Spleen (tissue), 11 donors: ENCODE data around the gene THRAP3. TPM values are rescaled to one million over a fixed set of nuclear protein-coding genes. Genes with fewer than 3 reads are reported as not detected.

Source experiments
- DNase-seq: peaks from one replicate; pipeline ENCODE4 v3.0.0-alpha.2; 2020
- H3K27ac ChIP-seq, 8 donors: fragments of 200-600 bp; sonication (generic) in 7 of 8; 1 replicate in 4 of 8; 2 replicates in 4 of 8; pipeline versions ENCODE4 v1.5.0 to v1.8.0; 2016 to 2021; ENCODE audit warnings: inconsistent platforms in 4 of 8, mild to moderate bottlenecking in 4 of 8, moderate library complexity in 1 of 8
- H3K27me3 ChIP-seq, 7 donors: fragments of 200-600 bp; sonication (generic) in 6 of 7; replicated peaks in 1 of 7; 1 replicate in 4 of 7; 2 replicates in 3 of 7; pipeline versions ENCODE4 v1.5.0 to v1.8.0; 2016 to 2021; ENCODE audit warnings: inconsistent platforms in 3 of 7, mild to moderate bottlenecking in 1 of 7
- H3K36me3 ChIP-seq, 6 donors: fragments of 200-600 bp; sonication (generic) in 5 of 6; 1 replicate in 4 of 6; 2 replicates in 2 of 6; pipeline versions ENCODE4 v1.5.0 to v1.8.0; 2016 to 2021; ENCODE audit warnings: inconsistent platforms in 2 of 6
- H3K4me1 ChIP-seq, 6 donors: fragments of 200-600 bp; sonication (generic) in 5 of 6; 1 replicate in 3 of 6; 2 replicates in 3 of 6; pipeline versions ENCODE4 v1.5.0 to v1.8.0; 2016 to 2021; ENCODE audit warnings: inconsistent platforms in 3 of 6
- H3K4me3 ChIP-seq, 8 donors: fragments of 200-600 bp; sonication (generic) in 7 of 8; 1 replicate in 4 of 8; 2 replicates in 4 of 8; pipeline versions ENCODE4 v1.5.0 to v1.8.0; 2016 to 2021; ENCODE audit warnings: inconsistent platforms in 4 of 8, mild to moderate bottlenecking in 4 of 8, moderate library complexity in 2 of 8
- H3K9me3 ChIP-seq, 8 donors: fragments of 200-600 bp; sonication (generic) in 7 of 8; 1 replicate in 4 of 8; 2 replicates in 4 of 8; pipeline versions ENCODE4 v1.5.0 to v1.8.0; 2016 to 2021; ENCODE audit warnings: inconsistent platforms in 4 of 8
- CTCF ChIP-seq, 11 experiments: fragments of 200-600 bp in 7 of 11; fragments of 450-650 bp in 4 of 11; sonication (generic) in 4 of 11; IDR thresholded peaks in 8 of 11; conservative IDR thresholded peaks in 3 of 11; 1 replicate in 7 of 11; 2 replicates in 4 of 11; pipeline versions ENCODE4 v1.4.0 to v1.8.0; 2016 to 2021; ENCODE audit warnings: antibody characterized with exemption in 11 of 11, inconsistent platforms in 4 of 11, mild to moderate bottlenecking in 1 of 11
- POLR2A ChIP-seq, 3 donors: fragments of 450-650 bp; IDR thresholded peaks; one replicate each; pipeline ENCODE4 v1.5.1; 2017; ENCODE audit warnings: antibody characterized with exemption in 3 of 3, mild to moderate bottlenecking in 1 of 3
- POLR2AphosphoS5 ChIP-seq, 3 donors: sonication (generic); formaldehyde crosslinking; IDR thresholded peaks; one replicate each; pipeline ENCODE4 v1.5.1; 2017; ENCODE audit warnings: antibody characterized with exemption in 3 of 3
- WGBS, 5 donors: extraction: QIAGEN DNeasy Blood & Tissue Kit in 3 of 5; methylation state at CpG; one replicate each; pipeline versions ENCODE4 v1.1.5 to v1.1.7; 2013 to 2018; 5-methylcytosine and 5-hydroxymethylcytosine counted together
- intact Hi-C: fragments of 100-400 bp; cut with DNase I; formaldehyde crosslinking; loops from one replicate; pipeline ENCODE4 v1.15.0; 2023; ENCODE audit warnings: low total_unique reads
- polyA plus RNA-seq, 3 donors: library from polyadenylated mRNA; stranded (reverse); fragments of 200-250 nt; gene quantifications; one replicate each; pipeline ENCODE4 v1.2.1, GENCODE V29; 2013
- total RNA-seq, 7 donors: library from RNA; depleted of rRNA in 3 of 7; stranded (reverse); fragments of >200 nt in 3 of 7; fragmentation: NEBNext Ultra II Directional in 4 of 7; extraction: Animal tissue kit (Norgen Biotek cat#: 25700) in 4 of 7; gene quantifications; one replicate each; pipeline versions ENCODE4 v1.1.0 to v1.2.1, GENCODE V29; 2016 to 2021
- donor health status: healthy with polysubstance abuse.
- donor health status: DM: no; HTN: no; CAD: no; lungs with moderate emphysema.
- donor health status: DM: no; HTN: no; CAD: no.
- donor health status: Bipolar disorder and iron deficiency.
- donor health status: healthy.
- donor health status: DM: no; HTN: no; CAD: no.
- donor health status: DM: yes; HTN: yes; CAD: no.

The THRAP3 gene
- total and polyA plus RNA-seq, 10 donors = 21.2 to 109 (median 86.4) TPM

- Histone ChIP-seq H3K4me1 (peaks cover 0 to 48% (median 22%) of the 10 kb centered on the region in 6 donors), H3K27me3 (no peaks in the 10 kb centered on the region), H3K4me3 (no peak overlapping the region), H3K9me3 (no peaks in the 10 kb centered on the region), H3K27ac (peak overlapping the region in 4 of 8 donors; percentile 12 to 48 (median 28)), H3K36me3 (peaks cover 0 to 59% (median 20%) of the 10 kb centered on the region in 6 donors)
- TF ChIP-seq CTCF (IDR thresholded peaks at IDR 0.05 in 8 of 11, conservative IDR thresholded peaks at IDR 0.05 in 3 of 11) (no peak), POLR2A (IDR thresholded peaks at IDR 0.05) (no peak), POLR2AphosphoS5 (IDR thresholded peaks at IDR 0.05) (no peak)
- intact Hi-C loops = loop anchor here (10.0 kb wide), 1 partner anchor 125 kb away; the partner anchor contains the start of gene MAP7D1
- DNase-seq = no peak
- 81 to 86% (median 84%) methylated on average over 7 of the region's 7 CpGs for WGBS, 5 donors
Observed at GRCh38 chr1:36279789-36280296, 55.6 kb downstream of the THRAP3 start.

GRCh38 chr1:36284061-36284460 is 59.8 kb downstream of the THRAP3 start:
- WGBS, 5 donors = 76 to 91% (median 79%) methylated on average over 1 of the region's 1 CpG
- intact Hi-C loops = loop anchor here (10.0 kb wide), 1 partner anchor 129 kb away; the partner anchor contains the start of gene MAP7D1
- Histone ChIP-seq H3K36me3 (peaks cover 3 to 82% (median 50%) of the 10 kb centered on the region in 6 donors), H3K27me3 (no peaks in the 10 kb centered on the region), H3K4me3 (no peak overlapping the region), H3K27ac (peak overlapping the region in 4 of 8 donors; percentile 6 to 65 (median 19)), H3K9me3 (no peaks in the 10 kb centered on the region), H3K4me1 (peaks cover 4 to 63% (median 33%) of the 10 kb centered on the region in 6 donors)
- no peak for DNase-seq
- no peak for TF ChIP-seq POLR2AphosphoS5 (IDR thresholded peaks at IDR 0.05)
- TF ChIP-seq POLR2A (IDR thresholded peaks at IDR 0.05) = no peak
- TF ChIP-seq CTCF (IDR thresholded peaks at IDR 0.05 in 8 of 11, conservative IDR thresholded peaks at IDR 0.05 in 3 of 11) = no peak

- Histone ChIP-seq H3K4me1 (peaks cover 4 to 59% (median 29%) of the 10 kb centered on the region in 6 donors), H3K36me3 (peaks cover 3 to 87% (median 54%) of the 10 kb centered on the region in 6 donors), H3K27ac (peak overlapping the region in 6 of 8 donors; percentile 7 to 65 (median 26)), H3K9me3 (no peaks in the 10 kb centered on the region), H3K4me3 (no peak overlapping the region), H3K27me3 (no peaks in the 10 kb centered on the region)
- 67 to 94% (median 79%) methylated on average over 1 of the region's 1 CpG for WGBS, 5 donors
- TF ChIP-seq POLR2AphosphoS5 (IDR thresholded peaks at IDR 0.05) (no peak), POLR2A (IDR thresholded peaks at IDR 0.05) (no peak), CTCF (IDR thresholded peaks at IDR 0.05 in 8 of 11, conservative IDR thresholded peaks at IDR 0.05 in 3 of 11) (no peak)
- intact Hi-C loops = loop anchor here (10.0 kb wide), 1 partner anchor 130 kb away; the partner anchor contains the start of gene MAP7D1
- no peak for DNase-seq
Observed at GRCh38 chr1:36284517-36284916, 60.3 kb downstream of the THRAP3 start.

GRCh38 chr1:36285443-36286101 is 61.3 kb downstream of the THRAP3 start:
- Histone ChIP-seq H3K27ac (peak overlapping the region in 6 of 8 donors; percentile 22 to 65 (median 42)), H3K4me3 (no peak overlapping the region), H3K36me3 (peaks cover 3 to 97% (median 65%) of the 10 kb centered on the region in 6 donors), H3K9me3 (no peaks in the 10 kb centered on the region), H3K27me3 (no peaks in the 10 kb centered on the region), H3K4me1 (peaks cover 0 to 52% (median 24%) of the 10 kb centered on the region in 6 donors)
- no peak for TF ChIP-seq POLR2A (IDR thresholded peaks at IDR 0.05)
- TF ChIP-seq CTCF (IDR thresholded peaks at IDR 0.05 in 8 of 11, conservative IDR thresholded peaks at IDR 0.05 in 3 of 11) = peak; percentile 61 to 82 (median 74)
- peak in 1 of 3 donors; percentile 41 for TF ChIP-seq POLR2AphosphoS5 (IDR thresholded peaks at IDR 0.05)
- WGBS, 5 donors = 42 to 50% (median 48%) methylated on average over 7 of the region's 7 CpGs
- intact Hi-C loops = loop anchor here (10.0 kb wide), 1 partner anchor 131 kb away; the partner anchor contains the start of gene MAP7D1
- no peak for DNase-seq
